Measurements from ENCODE around the gene MAP3K15.
A peak's percentile ranks its signal among the peaks of the same experiment; 100 is the strongest.
"Not testable (repeated sequence)": the region's sequence is repeated elsewhere in the genome, so short reads cannot be mapped to it uniquely, and the experiment has no call there.

The MAP3K15 gene

GRCh38 chrX:19541931-19542330 is 26.6 kb upstream of the MAP3K15 start:
- in situ Hi-C loops (cut with MboI; ENCODE audit: low pct_unique_long_range_greater_than_20kb, low sequenced_read_pairs) = no loop called here
- no peak for DNase-seq

GRCh38 chrX:19541196-19541595 is 25.9 kb upstream of the MAP3K15 start:
- no peak for DNase-seq
- in situ Hi-C loops (cut with MboI; ENCODE audit: low pct_unique_long_range_greater_than_20kb, low sequenced_read_pairs) = no loop called here

- in situ Hi-C loops (cut with MboI; ENCODE audit: low pct_unique_long_range_greater_than_20kb, low sequenced_read_pairs) = no loop called here
- no peak for DNase-seq
Observed at GRCh38 chrX:19540076-19540475, 24.8 kb upstream of the MAP3K15 start.

GRCh38 chrX:19539665-19540064 is 24.4 kb upstream of the MAP3K15 start:
- DNase-seq = no peak
- in situ Hi-C loops (cut with MboI; ENCODE audit: low pct_unique_long_range_greater_than_20kb, low sequenced_read_pairs) = no loop called here

GRCh38 chrX:19535476-19535875 is 20.2 kb upstream of the MAP3K15 start:
- peak; percentile 51 for DNase-seq
- in situ Hi-C loops (cut with MboI; ENCODE audit: low pct_unique_long_range_greater_than_20kb, low sequenced_read_pairs) = no loop called here

GRCh38 chrX:19532709-19533108 is 17.4 kb upstream of the MAP3K15 start:
- in situ Hi-C loops (cut with MboI; ENCODE audit: low pct_unique_long_range_greater_than_20kb, low sequenced_read_pairs) = no loop called here
- no peak for DNase-seq

- no peak for DNase-seq
- in situ Hi-C loops (cut with MboI; ENCODE audit: low pct_unique_long_range_greater_than_20kb, low sequenced_read_pairs) = no loop called here
Observed at GRCh38 chrX:19517965-19518364, 2.7 kb upstream of the MAP3K15 start.

- DNase-seq = no peak
- in situ Hi-C loops (cut with MboI; ENCODE audit: low pct_unique_long_range_greater_than_20kb, low sequenced_read_pairs) = no loop called here
Observed at GRCh38 chrX:19515615-19516105, 352 bp upstream of the MAP3K15 start.

GRCh38 chrX:19513383-19513782 is 1.9 kb downstream of the MAP3K15 start:
- in situ Hi-C loops (cut with MboI; ENCODE audit: low pct_unique_long_range_greater_than_20kb, low sequenced_read_pairs) = no loop called here
- DNase-seq = peak; percentile 24

GRCh38 chrX:19512961-19513360 is 2.3 kb downstream of the MAP3K15 start:
- in situ Hi-C loops (cut with MboI; ENCODE audit: low pct_unique_long_range_greater_than_20kb, low sequenced_read_pairs) = no loop called here
- DNase-seq = no peak

- DNase-seq = no peak
- in situ Hi-C loops (cut with MboI; ENCODE audit: low pct_unique_long_range_greater_than_20kb, low sequenced_read_pairs) = no loop called here
Observed at GRCh38 chrX:19512359-19512758, 2.9 kb downstream of the MAP3K15 start.

- in situ Hi-C loops (cut with MboI; ENCODE audit: low pct_unique_long_range_greater_than_20kb, low sequenced_read_pairs); DNase-seq: not testable (repeated sequence)
Observed at GRCh38 chrX:19511796-19512195, 3.5 kb downstream of the MAP3K15 start.

- in situ Hi-C loops (cut with MboI; ENCODE audit: low pct_unique_long_range_greater_than_20kb, low sequenced_read_pairs) = no loop called here
- DNase-seq = no peak
Observed at GRCh38 chrX:19496711-19497110, 18.6 kb downstream of the MAP3K15 start.

- in situ Hi-C loops (cut with MboI; ENCODE audit: low pct_unique_long_range_greater_than_20kb, low sequenced_read_pairs) = no loop called here
Observed at GRCh38 chrX:19487520-19488200, 27.6 kb downstream of the MAP3K15 start.

GRCh38 chrX:19479458-19479857 is 35.9 kb downstream of the MAP3K15 start:
- in situ Hi-C loops (cut with MboI; ENCODE audit: low pct_unique_long_range_greater_than_20kb, low sequenced_read_pairs) = no loop called here
- DNase-seq = no peak

More at GRCh38 chrX:19487520-19488200, 27.6 kb downstream of the MAP3K15 start:
- DNase-seq = no peak

GRCh38 chrX:19468383-19468782 is 46.9 kb downstream of the MAP3K15 start:
- DNase-seq; in situ Hi-C loops (cut with MboI; ENCODE audit: low pct_unique_long_range_greater_than_20kb, low sequenced_read_pairs): not testable (repeated sequence)

- in situ Hi-C loops (cut with MboI; ENCODE audit: low pct_unique_long_range_greater_than_20kb, low sequenced_read_pairs) = no loop called here
- DNase-seq = no peak
Observed at GRCh38 chrX:19462879-19463278, 52.4 kb downstream of the MAP3K15 start.

GRCh38 chrX:19462231-19462630 is 53.1 kb downstream of the MAP3K15 start:
- DNase-seq = no peak
- in situ Hi-C loops (cut with MboI; ENCODE audit: low pct_unique_long_range_greater_than_20kb, low sequenced_read_pairs) = no loop called here

- DNase-seq = no peak
- in situ Hi-C loops (cut with MboI; ENCODE audit: low pct_unique_long_range_greater_than_20kb, low sequenced_read_pairs) = no loop called here
Observed at GRCh38 chrX:19457662-19458061, 57.6 kb downstream of the MAP3K15 start.

GRCh38 chrX:19448077-19448476 is 67.2 kb downstream of the MAP3K15 start:
- in situ Hi-C loops (cut with MboI; ENCODE audit: low pct_unique_long_range_greater_than_20kb, low sequenced_read_pairs) = no loop called here
- DNase-seq = no peak

GRCh38 chrX:19446397-19446796 is 68.9 kb downstream of the MAP3K15 start:
- in situ Hi-C loops (cut with MboI; ENCODE audit: low pct_unique_long_range_greater_than_20kb, low sequenced_read_pairs) = no loop called here
- no peak for DNase-seq
